ENCODE measurements around the gene ACTN4. TPM values are rescaled to one million over a fixed set of nuclear protein-coding genes. Genes with fewer than 3 reads are reported as not detected.

The ACTN4 gene
- total and polyA plus RNA-seq, 2 donors (not counting 1 experiment from before 2014, with no cell fraction given), result 127 to 683 TPM

DNA sequence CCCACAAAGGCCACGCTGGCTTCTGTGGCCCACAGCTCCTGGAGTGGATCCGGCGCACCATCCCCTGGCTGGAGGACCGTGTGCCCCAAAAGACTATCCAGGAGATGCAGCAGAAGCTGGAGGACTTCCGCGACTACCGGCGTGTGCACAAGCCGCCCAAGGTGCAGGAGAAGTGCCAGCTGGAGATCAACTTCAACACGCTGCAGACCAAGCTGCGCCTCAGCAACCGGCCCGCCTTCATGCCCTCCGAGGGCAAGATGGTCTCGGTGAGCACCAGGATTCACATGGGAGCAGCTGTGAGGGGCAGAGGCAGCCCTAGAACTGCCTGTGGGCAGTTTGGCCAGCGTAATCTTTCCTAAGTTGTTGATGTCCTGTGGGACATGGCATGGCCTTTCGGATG lies 69.6 kb downstream of the ACTN4 start:
- H3K79me2 ChIP-seq (ENCODE audit: control insufficient read depth, insufficient read depth, low read length), result peaks cover 45% of the 10 kb centered on the region
- H3K4me2 ChIP-seq (ENCODE audit: extremely low read depth, insufficient read depth, low read length), result no peak overlapping the region
- no peaks in the 10 kb centered on the region for H3K9me3 ChIP-seq (ENCODE audit: control insufficient read depth, insufficient read depth, low read depth, low read length)
- no peaks in the 10 kb centered on the region for H4K20me1 ChIP-seq (ENCODE audit: control insufficient read depth, extremely low read depth, insufficient read depth, low read length)
- H3K36me3 ChIP-seq (ENCODE audit: control insufficient read depth, insufficient read depth, low read length), result peaks cover 50% of the 10 kb centered on the region
- TF ChIP-seq EZH2 (IDR thresholded peaks at IDR 0.05; ENCODE audit: low read length, missing control alignments), result no peak
- TF ChIP-seq, protein P1, sequence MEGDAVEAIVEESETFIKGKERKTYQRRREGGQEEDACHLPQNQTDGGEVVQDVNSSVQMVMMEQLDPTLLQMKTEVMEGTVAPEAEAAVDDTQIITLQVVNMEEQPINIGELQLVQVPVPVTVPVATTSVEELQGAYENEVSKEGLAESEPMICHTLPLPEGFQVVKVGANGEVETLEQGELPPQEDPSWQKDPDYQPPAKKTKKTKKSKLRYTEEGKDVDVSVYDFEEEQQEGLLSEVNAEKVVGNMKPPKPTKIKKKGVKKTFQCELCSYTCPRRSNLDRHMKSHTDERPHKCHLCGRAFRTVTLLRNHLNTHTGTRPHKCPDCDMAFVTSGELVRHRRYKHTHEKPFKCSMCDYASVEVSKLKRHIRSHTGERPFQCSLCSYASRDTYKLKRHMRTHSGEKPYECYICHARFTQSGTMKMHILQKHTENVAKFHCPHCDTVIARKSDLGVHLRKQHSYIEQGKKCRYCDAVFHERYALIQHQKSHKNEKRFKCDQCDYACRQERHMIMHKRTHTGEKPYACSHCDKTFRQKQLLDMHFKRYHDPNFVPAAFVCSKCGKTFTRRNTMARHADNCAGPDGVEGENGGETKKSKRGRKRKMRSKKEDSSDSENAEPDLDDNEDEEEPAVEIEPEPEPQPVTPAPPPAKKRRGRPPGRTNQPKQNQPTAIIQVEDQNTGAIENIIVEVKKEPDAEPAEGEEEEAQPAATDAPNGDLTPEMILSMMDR (conservative IDR thresholded peaks at IDR 0.05 in 1 of 2, IDR thresholded peaks at IDR 0.05 in 1 of 2; ENCODE audit: low read depth in 1 of 2, low read length in 2 of 2), result no peak
- DNase-seq (ENCODE audit: low read depth in 2 of 2), result no peak
- no peak overlapping the region for H3K27ac ChIP-seq (ENCODE audit: insufficient read depth, low read length)
- H2AFZ ChIP-seq (ENCODE audit: low read length), result no peak overlapping the region
- peaks cover 27% of the 10 kb centered on the region for H3K4me1 ChIP-seq (ENCODE audit: control insufficient read depth, extremely low read depth, insufficient read depth, low read length)
- no peak overlapping the region for H3K4me3 ChIP-seq (replicated peaks in 1 of 4; ENCODE audit: control extremely low read depth in 1 of 4, insufficient read depth in 1 of 4, low read depth in 3 of 4, low read length in 4 of 4)
- H3K9ac ChIP-seq (ENCODE audit: insufficient read depth, low read length), result no peak overlapping the region
- no peaks in the 10 kb centered on the region for H3K27me3 ChIP-seq (ENCODE audit: control insufficient read depth, insufficient read depth, low read length)

DNA sequence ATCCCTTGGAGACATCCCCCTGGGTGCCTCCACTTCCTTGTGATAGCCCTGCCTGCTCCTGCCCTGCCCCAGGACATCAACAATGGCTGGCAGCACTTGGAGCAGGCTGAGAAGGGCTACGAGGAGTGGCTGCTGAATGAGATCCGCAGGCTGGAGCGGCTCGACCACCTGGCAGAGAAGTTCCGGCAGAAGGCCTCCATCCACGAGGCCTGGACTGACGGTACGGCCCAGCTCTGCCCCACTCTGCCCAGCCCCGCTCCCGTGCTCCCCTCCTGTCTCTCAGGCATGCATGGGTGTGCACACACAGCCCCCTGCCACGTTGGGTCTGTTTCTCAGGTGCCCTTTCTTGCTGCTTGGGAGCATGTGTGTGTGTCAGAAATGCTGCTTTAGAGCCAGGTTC lies 70.4 kb downstream of the ACTN4 start:
- TF ChIP-seq, protein P1 (conservative IDR thresholded peaks at IDR 0.05 in 1 of 2, IDR thresholded peaks at IDR 0.05 in 1 of 2; ENCODE audit: low read depth in 1 of 2, low read length in 2 of 2), result no peak
- no peak for TF ChIP-seq EZH2 (IDR thresholded peaks at IDR 0.05; ENCODE audit: low read length, missing control alignments)
- Histone ChIP-seq H3K36me3 (ENCODE audit: control insufficient read depth, insufficient read depth, low read length) (peaks cover 56% of the 10 kb centered on the region), H4K20me1 (ENCODE audit: control insufficient read depth, extremely low read depth, insufficient read depth, low read length) (no peaks in the 10 kb centered on the region)

DNA sequence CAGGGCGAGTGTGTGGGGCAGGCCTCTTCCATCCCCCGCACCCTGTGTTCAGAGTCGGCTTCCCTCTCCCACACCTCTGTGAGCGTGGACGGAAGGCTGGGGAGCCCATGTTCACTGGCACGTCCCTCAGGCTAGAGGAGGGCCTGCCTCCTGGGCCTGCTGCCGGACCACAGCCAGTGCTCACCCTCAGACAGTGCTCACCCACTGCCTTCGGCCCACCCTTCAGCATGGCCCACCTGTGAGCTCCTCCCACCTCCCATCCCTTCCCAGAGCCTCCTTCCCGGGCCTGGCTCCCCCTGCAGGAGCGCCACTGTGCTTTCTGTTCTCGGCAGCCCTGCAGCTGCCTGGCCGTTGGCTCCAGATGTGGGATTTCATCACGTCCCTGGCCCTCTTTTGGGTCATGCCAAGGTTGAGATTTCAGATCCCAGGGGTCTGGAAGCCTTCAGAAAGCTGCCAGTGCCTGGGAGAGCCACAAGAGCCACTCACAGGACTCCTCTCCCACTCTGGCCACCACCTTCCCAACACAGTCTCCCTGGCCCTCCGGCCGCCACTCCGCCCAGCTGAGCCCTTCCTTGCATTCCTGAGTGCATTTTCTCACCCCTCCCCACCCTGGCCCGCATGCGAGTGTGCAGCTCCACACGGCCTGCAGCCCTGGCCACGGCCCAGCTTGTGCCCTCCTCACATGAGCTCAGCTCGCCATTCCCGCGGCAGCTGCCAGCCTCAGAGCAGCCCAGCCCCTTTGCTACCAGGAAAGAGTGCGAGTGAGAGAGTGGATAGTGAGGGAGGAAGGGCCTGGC lies 71.5 kb downstream of the ACTN4 start:
- TF ChIP-seq EZH2 (IDR thresholded peaks at IDR 0.05; ENCODE audit: low read length, missing control alignments), result no peak
- TF ChIP-seq, protein P1 (conservative IDR thresholded peaks at IDR 0.05 in 1 of 2, IDR thresholded peaks at IDR 0.05 in 1 of 2; ENCODE audit: low read depth in 1 of 2, low read length in 2 of 2), result peak in 1 of 2 donors; percentile 47
- peaks cover 65% of the 10 kb centered on the region for H3K36me3 ChIP-seq (ENCODE audit: control insufficient read depth, insufficient read depth, low read length)
- no peaks in the 10 kb centered on the region for H4K20me1 ChIP-seq (ENCODE audit: control insufficient read depth, extremely low read depth, insufficient read depth, low read length)
- H3K9me3 ChIP-seq (ENCODE audit: control insufficient read depth, insufficient read depth, low read depth, low read length), result no peaks in the 10 kb centered on the region
- peak overlapping the region; percentile 34 for H3K27ac ChIP-seq (ENCODE audit: insufficient read depth, low read length)
- peaks cover 11% of the 10 kb centered on the region for H3K4me1 ChIP-seq (ENCODE audit: control insufficient read depth, extremely low read depth, insufficient read depth, low read length)
- H3K4me2 ChIP-seq (ENCODE audit: extremely low read depth, insufficient read depth, low read length), result no peak overlapping the region
- peaks cover 33% of the 10 kb centered on the region for H3K79me2 ChIP-seq (ENCODE audit: control insufficient read depth, insufficient read depth, low read length)
- H3K4me3 ChIP-seq (replicated peaks in 1 of 4; ENCODE audit: control extremely low read depth in 1 of 4, insufficient read depth in 1 of 4, low read depth in 3 of 4, low read length in 4 of 4), result no peak overlapping the region
- no peaks in the 10 kb centered on the region for H3K27me3 ChIP-seq (ENCODE audit: control insufficient read depth, insufficient read depth, low read length)
- H3K9ac ChIP-seq (ENCODE audit: insufficient read depth, low read length), result peak overlapping the region; percentile 37
- H2AFZ ChIP-seq (ENCODE audit: low read length), result no peak overlapping the region
- peak; percentile 57 to 76 for DNase-seq (ENCODE audit: low read depth in 2 of 2)

More for the DNA sequence above, 70.4 kb downstream of the ACTN4 start:
- Histone ChIP-seq H3K9ac (ENCODE audit: insufficient read depth, low read length) (no peak overlapping the region), H3K4me2 (ENCODE audit: extremely low read depth, insufficient read depth, low read length) (no peak overlapping the region), H3K27ac (ENCODE audit: insufficient read depth, low read length) (no peak overlapping the region), H3K4me1 (ENCODE audit: control insufficient read depth, extremely low read depth, insufficient read depth, low read length) (peaks cover 19% of the 10 kb centered on the region), H3K27me3 (ENCODE audit: control insufficient read depth, insufficient read depth, low read length) (no peaks in the 10 kb centered on the region), H2AFZ (ENCODE audit: low read length) (no peak overlapping the region), H3K79me2 (ENCODE audit: control insufficient read depth, insufficient read depth, low read length) (peaks cover 38% of the 10 kb centered on the region), H3K9me3 (ENCODE audit: control insufficient read depth, insufficient read depth, low read depth, low read length) (no peaks in the 10 kb centered on the region), H3K4me3 (replicated peaks in 1 of 4; ENCODE audit: control extremely low read depth in 1 of 4, insufficient read depth in 1 of 4, low read depth in 3 of 4, low read length in 4 of 4) (no peak overlapping the region)
- no peak for DNase-seq (ENCODE audit: low read depth in 2 of 2)

All from fibroblast of lung (primary cell).